GM21526 (cell line): Measurements from ENCODE around the gene LDLRAD3.
"Not testable (repeated sequence)": the region's sequence is repeated elsewhere in the genome, so short reads cannot be mapped to it uniquely, and the experiment has no call there.

Experiments
- ATAC-seq: cut with Tn5 transposase; IDR thresholded peaks from one replicate; pipeline ENCODE4 v1.9.1; 2021; ENCODE audit warnings: moderate library complexity; ENCODE audit not compliant: unreplicated experiment, low FRiP score

Gene LDLRAD3, protein sequence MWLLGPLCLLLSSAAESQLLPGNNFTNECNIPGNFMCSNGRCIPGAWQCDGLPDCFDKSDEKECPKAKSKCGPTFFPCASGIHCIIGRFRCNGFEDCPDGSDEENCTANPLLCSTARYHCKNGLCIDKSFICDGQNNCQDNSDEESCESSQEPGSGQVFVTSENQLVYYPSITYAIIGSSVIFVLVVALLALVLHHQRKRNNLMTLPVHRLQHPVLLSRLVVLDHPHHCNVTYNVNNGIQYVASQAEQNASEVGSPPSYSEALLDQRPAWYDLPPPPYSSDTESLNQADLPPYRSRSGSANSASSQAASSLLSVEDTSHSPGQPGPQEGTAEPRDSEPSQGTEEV

GRCh38 chr11:35943713-35944502, at the start of gene LDLRAD3:
LDLRAD3 (plus strand) TSS chr11:35944062; CDS start chr11:35944099, 37 bp downstream.
- ATAC-seq: peak; percentile 64

- ATAC-seq: no peak
These were observed 46.8 kb upstream of the LDLRAD3 start for GRCh38 chr11:35897019-35897418.

- ATAC-seq: no peak
These were observed 40.9 kb upstream of the LDLRAD3 start for GRCh38 chr11:35902961-35903360.

DNA sequence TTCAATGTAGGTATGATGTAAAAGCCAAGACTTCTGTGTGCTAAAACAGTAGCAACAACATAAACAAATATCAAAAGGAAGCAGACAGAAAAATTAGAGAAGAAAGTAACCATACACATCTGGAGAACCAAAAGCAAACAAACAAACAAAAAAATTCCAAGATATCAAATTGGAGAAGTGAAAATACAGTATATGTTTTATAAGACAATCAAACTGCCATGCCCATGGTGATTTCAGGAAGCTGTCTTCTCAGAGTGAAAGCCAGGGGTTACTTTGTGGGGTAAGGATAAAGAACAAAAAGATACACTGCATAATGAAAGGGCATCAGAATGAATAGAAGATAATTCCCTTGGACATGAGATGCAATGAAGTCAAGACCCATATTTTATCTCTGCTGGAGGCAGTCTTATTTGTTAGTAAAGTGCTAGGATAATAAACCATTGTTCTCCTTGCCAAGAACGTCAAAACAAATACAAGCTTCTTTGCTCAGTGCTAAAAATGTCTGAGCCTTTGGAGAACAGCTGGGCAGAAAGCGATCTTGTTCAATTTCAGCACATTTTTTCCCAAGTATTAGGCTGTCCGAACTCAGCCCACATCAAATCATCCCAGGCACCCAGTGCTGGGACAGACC, 38.1 kb upstream of the LDLRAD3 start:
- no peak for ATAC-seq

DNA sequence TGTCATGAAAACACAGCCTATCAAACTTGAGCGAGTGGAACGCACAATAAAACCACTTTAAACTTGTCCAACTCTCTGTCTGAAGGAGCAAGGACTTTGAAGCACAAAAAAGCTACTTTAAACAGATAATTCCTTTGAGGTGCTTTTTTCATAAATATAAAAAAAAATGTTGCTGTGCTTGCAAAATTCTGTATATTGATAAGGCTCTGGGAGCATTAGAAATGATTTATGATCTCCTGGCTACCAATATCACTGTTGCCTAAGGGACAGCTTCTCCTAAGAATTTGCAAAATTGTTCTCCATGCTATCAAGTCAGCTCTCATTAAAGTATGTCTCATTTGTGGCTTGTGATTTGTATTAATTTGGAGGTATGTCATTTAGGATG, 37.6 kb upstream of the LDLRAD3 start:
- no peak for ATAC-seq

GRCh38 chr11:35906681-35907080, 37.2 kb upstream of the LDLRAD3 start:
- ATAC-seq: no peak

DNA sequence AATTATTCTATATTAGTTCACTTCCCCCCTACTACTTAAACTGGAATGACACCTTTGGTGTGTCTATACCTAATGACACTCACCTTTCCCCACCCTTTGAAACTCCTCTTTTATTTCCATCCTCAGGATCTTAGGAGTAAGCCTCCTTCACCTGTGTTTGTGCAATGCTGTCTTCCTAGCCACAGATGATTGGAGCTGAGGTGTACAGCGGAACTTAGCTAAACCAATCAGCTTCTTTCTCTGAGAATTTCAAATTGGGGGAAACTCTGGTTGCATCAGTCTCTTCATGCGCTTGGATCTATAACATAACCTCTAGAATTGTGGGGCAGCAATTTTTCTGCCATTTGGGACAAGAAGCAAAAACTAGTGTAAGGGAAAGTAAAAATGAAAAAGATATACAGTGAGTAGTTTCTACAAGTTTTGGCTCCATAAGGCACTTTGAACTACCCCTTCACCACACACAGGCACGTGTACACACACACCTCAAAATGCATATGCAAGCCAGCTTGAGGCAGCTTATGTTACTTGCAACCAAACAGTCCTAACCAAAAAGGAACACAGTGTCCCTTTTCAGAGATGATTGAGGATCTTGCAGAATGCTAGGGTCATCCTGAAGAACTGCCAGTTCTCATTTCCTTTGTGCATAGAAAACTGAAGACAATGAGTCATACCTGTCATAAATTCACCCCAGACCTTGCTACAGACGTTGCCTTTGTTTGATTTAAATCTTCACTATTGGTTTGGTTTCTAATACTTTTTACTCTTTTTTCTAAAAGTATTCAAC, 36.0 kb upstream of the LDLRAD3 start:
- ATAC-seq: peak; percentile 80

- peak; percentile 20 for ATAC-seq
These were observed 35.5 kb upstream of the LDLRAD3 start for GRCh38 chr11:35908432-35908771.

GRCh38 chr11:35909511-35910265, 34.2 kb upstream of the LDLRAD3 start:
- ATAC-seq: no peak

DNA sequence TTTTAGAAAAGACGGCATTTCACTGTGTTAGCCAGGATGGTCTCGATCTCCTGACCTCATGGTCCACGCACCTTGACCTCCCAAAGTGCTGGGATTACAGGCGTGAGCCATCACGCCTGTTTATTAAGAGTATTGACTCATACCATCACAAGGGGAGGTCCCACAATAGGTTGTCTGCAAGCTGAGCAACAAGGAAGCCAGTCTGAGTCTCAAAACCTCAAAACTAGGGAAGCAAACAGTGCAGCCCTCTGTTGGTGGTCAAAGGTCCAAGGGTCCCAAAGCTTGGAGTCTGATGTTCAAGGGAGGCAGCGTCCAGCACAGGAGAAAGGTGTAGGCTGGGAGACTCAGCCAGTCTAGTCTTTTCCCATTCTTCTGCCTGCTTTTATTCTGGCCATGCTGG, 32.8 kb upstream of the LDLRAD3 start:
- ATAC-seq: no peak

DNA sequence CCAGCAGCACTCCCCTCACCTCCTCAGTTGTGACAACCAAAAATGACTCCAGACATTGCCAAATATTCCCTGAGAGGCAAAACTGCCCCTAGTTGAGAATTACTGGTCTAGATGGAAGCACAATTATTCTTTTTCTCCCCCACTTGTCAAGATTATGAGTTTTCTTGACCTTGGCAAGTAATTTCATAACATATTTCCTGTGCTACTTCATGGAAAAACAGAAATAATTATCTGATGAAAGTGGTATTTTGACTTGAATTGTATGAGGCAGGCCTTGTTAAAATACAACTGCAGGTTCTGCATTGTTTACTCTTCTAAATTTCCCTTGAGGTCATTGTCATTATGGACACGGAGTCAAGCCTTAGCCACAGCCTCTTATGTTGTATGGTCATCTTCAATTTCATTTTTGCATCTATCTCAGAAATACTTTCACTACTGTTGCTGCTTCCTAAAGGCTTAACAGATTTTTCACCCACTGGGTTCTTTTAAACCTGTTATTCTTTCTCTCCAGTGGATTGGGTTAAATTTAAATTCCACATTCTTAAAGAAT, 32.2 kb upstream of the LDLRAD3 start:
- no peak for ATAC-seq

DNA sequence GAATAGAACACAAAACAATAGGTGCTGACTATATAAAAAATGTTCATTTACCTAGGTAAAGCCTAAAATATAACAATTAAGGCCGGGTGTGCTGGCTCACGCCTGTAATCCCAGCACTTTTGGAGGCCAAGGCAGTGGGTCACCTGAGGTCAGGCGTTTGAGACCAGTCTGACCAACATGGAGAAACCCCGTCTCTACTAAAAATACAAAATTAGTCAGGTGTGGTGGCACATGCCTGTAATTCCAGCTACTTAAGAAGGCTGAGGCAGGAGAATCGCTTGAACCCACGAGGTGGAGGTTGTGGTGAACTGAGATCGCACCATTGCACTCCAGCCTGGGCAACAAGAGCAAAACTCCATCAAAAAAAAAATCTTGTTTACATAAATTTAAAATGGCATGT, 31.4 kb upstream of the LDLRAD3 start:
- ATAC-seq: not testable (repeated sequence)

DNA sequence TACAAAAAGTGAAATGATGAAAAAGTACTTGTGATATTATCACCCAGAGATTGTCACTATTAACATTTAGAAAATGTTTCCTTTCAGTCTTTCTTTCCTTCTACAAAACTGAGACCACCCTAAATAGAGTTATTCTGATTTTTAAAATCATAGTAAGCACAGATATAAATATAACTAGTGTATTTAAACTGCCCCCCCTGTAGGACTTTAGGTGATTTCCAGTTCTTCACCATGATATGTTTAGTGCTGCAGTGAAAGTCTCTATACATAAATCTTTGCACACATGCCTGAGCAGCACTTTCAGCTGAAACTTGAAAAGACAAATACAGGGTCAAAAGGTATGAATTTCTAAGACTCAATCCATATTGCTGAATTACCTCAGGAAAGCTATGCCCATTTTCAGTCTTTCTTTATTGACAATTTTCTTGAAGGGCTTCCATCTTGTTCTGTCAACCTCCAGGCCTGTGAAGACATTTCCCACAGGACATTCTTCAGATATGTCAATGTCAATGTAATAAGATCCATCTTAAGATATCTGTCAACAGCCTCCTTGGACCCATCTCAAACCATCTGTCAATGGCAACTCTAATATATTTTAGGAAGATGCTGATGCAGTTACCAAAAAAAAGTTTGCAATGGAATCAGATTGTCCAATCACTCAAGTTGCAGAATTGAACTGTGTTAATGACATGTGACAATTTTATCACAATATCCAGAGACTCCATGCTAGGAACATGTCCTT, 30.8 kb upstream of the LDLRAD3 start:
- ATAC-seq: no peak

DNA sequence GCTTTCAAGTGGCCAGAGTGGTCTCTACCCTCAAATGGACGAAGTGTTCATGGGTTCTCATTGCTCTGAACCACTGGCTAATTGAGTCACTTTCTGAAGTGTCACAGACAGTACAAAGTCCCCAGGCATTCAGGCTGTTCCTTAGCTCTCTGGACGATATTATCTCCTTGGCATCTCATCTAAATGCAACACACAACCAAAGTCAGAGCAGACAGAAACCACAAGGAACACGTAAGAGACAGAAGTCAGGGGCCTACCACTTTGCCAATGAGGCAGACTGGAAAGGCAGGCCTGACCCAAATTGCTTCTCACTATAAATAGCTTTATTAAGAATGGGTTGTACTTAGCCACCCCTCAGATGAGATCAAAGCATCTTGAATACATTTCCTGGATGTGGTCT, 29.0 kb upstream of the LDLRAD3 start:
- no peak for ATAC-seq

DNA sequence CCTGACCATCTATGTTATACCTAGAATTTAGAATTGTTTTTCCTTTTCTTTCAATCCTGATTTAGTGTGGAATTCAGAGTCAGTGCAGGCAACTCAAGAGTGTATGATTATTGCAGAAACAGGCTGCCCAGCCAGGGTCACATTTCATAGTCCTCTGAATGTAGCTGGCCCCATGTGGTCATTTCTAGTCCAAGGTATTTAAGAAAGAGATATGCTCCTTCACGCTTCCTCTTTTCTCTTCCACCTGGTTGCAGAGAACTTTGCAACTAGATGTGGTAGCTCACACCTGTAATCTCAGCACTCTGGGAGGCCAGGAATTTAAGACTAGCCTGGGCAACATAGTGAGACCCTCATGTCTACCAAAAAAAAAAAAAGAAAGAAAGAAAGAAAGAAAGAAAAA, 27.6 kb upstream of the LDLRAD3 start:
- ATAC-seq: no peak

GRCh38 chr11:35917676-35918075, 26.2 kb upstream of the LDLRAD3 start:
- peak; percentile 65 for ATAC-seq

DNA sequence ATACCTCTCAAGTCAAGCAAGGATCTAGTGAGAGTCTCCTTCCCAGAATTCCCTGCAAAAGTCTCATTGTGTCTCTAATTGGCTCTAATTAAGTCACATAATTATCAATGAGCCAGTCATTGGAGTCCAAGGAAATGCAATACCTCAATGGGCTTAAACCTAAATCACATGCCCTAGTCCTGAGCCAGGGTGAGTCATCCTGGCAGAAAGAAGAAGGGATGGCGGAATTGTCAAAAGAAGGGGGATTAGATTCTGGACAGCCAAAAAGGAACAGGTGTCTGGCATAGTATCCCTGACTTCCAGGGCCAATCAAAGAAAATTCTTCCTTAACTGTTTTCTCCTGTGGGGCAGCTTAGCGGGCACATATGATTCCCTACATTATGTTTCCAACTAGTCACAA, 25.1 kb upstream of the LDLRAD3 start:
- no peak for ATAC-seq

DNA sequence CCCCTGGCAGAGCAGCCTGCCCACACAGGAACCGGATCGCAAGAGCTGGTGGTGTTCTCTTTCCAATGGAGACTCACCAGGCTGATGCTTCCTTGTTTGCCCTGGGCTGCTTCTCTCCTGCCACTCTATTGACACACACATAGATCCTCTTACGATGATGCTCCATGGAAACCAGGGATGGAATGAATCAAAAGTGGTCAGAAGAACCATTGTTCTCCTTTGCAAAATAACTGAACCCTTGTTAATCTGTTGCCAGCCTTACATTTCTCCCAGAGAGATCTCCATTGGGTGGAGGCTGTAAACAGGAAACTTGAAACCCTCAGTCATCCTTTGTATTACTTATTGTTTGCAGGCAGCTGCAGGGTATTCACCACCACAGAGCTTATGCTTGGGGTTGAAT, 24.6 kb upstream of the LDLRAD3 start:
- no peak for ATAC-seq

DNA sequence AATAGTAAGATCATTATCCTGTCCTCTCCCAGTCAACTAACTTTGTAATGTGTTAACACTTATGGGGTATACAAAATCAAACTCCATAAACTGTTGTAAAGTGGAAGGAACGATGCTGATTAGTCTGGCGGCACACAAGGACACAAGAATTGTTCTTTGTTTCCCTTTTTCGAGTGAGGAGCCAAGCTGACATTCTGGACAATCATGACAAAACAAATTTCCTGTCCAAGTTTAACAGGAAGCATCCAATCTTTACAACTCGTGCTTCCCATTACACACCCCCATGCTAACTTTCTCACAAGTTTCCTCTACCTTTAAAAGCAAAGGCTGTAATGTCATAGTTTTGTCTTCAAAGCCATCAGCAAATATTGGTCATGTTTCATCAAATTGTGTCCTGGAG, 20.4 kb upstream of the LDLRAD3 start:
- ATAC-seq: no peak
